ENCODE results near the gene MORN4. TPM values are rescaled to one million over a fixed set of nuclear protein-coding genes. Genes with fewer than 3 reads are reported as not detected.
"Not testable (repeated sequence)": the region's sequence is repeated elsewhere in the genome, so short reads cannot be mapped to it uniquely, and the experiment has no call there.

MORN4 gene
- polyA plus RNA-seq, 3 donors: 20.3 to 24.2 (median 24.0) TPM

- DNase-seq (ENCODE audit: low read depth in 3 of 3, low spot score in 2 of 3): not testable (repeated sequence)
Measured at GRCh38 chr10:97642471-97643159, 9.3 kb upstream of the MORN4 start.

- DNase-seq (ENCODE audit: low read depth in 3 of 3, low spot score in 2 of 3): no peak
Measured at GRCh38 chr10:97640868-97641811, 7.8 kb upstream of the MORN4 start.

GRCh38 chr10:97640174-97640867 is 7.0 kb upstream of the MORN4 start, which contains the start of gene PI4K2A:
PI4K2A (plus strand) TSS chr10:97640671; CDS start chr10:97640743, 72 bp downstream.
- DNase-seq (ENCODE audit: low read depth in 3 of 3, low spot score in 2 of 3): peak; percentile 97 to 99 (median 98)

- DNase-seq (ENCODE audit: low read depth in 3 of 3, low spot score in 2 of 3): not testable (repeated sequence)
Measured at GRCh38 chr10:97639090-97639489, 5.8 kb upstream of the MORN4 start.

- no peak for DNase-seq (ENCODE audit: low read depth in 3 of 3, low spot score in 2 of 3)
Measured at GRCh38 chr10:97635577-97635976, 2.3 kb upstream of the MORN4 start.

GRCh38 chr10:97633921-97634320 is 621 bp upstream of the MORN4 start:
- no peak for DNase-seq (ENCODE audit: low read depth in 3 of 3, low spot score in 2 of 3)

GRCh38 chr10:97631098-97631497 is 2.2 kb downstream of the MORN4 start:
- no peak for DNase-seq (ENCODE audit: low read depth in 3 of 3, low spot score in 2 of 3)

- no peak for DNase-seq (ENCODE audit: low read depth in 3 of 3, low spot score in 2 of 3)
Measured at GRCh38 chr10:97629289-97629688, 4.0 kb downstream of the MORN4 start.

- no peak for DNase-seq (ENCODE audit: low read depth in 3 of 3, low spot score in 2 of 3)
Measured at GRCh38 chr10:97628228-97628627, 5.1 kb downstream of the MORN4 start.

GRCh38 chr10:97627731-97628130 is 5.6 kb downstream of the MORN4 start:
- DNase-seq (ENCODE audit: low read depth in 3 of 3, low spot score in 2 of 3): no peak

GRCh38 chr10:97623277-97623676 is 10.0 kb downstream of the MORN4 start:
- no peak for DNase-seq (ENCODE audit: low read depth in 3 of 3, low spot score in 2 of 3)

- DNase-seq (ENCODE audit: low read depth in 3 of 3, low spot score in 2 of 3): no peak
Measured at GRCh38 chr10:97618733-97619132, 14.6 kb downstream of the MORN4 start.

- DNase-seq (ENCODE audit: low read depth in 3 of 3, low spot score in 2 of 3): no peak
Measured at GRCh38 chr10:97618285-97618684, 15.0 kb downstream of the MORN4 start.

GRCh38 chr10:97612386-97612785 is 20.9 kb downstream of the MORN4 start:
- DNase-seq (ENCODE audit: low read depth in 3 of 3, low spot score in 2 of 3): peak in 1 of 3 donors; percentile 16

GRCh38 chr10:97611473-97611872 is 21.8 kb downstream of the MORN4 start:
- no peak for DNase-seq (ENCODE audit: low read depth in 3 of 3, low spot score in 2 of 3)

GRCh38 chr10:97608991-97609561 is 24.2 kb downstream of the MORN4 start:
- no peak for DNase-seq (ENCODE audit: low read depth in 3 of 3, low spot score in 2 of 3)

- no peak for DNase-seq (ENCODE audit: low read depth in 3 of 3, low spot score in 2 of 3)
Measured at GRCh38 chr10:97607095-97607636, 26.1 kb downstream of the MORN4 start.

- DNase-seq (ENCODE audit: low read depth in 3 of 3, low spot score in 2 of 3): no peak
Measured at GRCh38 chr10:97601268-97602215, 31.8 kb downstream of the MORN4 start.

GRCh38 chr10:97600616-97601015 is 32.7 kb downstream of the MORN4 start:
- DNase-seq (ENCODE audit: low read depth in 3 of 3, low spot score in 2 of 3): no peak
